C4-2B (cell line): ENCODE data around the gene CHST12.
"Not testable (repeated sequence)": the region's sequence is repeated elsewhere in the genome, so short reads cannot be mapped to it uniquely, and the experiment has no call there.

Source experiments
- ZFX ChIP-seq: fragments of 450-650 bp; IDR thresholded peaks from 2 replicates; pipeline ENCODE4 v1.6.1; 2017
- TF ChIP-seq, protein P1 (sequence below): fragments of 450-650 bp; conservative IDR thresholded peaks from 2 replicates; pipeline ENCODE4 v1.5.1; 2017; ENCODE audit warnings: mild to moderate bottlenecking

DNA sequence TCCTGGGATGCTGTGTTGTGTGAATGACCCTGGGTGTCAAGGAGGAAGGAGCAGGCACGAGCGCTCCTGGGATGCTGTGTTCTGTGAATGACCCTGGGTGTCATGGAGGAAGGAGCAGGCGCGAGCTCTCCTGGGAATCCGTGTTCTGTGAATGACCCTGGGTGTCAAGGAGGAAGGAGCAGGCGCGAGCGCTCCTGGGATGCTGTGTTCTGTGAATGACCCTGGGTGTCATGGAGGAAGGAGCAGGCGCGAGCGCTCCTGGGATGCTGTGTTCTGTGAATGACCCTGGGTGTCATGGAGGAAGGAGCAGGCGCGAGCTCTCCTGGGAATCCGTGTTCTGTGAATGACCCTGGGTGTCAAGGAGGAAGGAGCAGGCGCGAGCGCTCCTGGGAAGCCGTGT, 25.9 kb upstream of the CHST12 start:
- TF ChIP-seq, protein P1, sequence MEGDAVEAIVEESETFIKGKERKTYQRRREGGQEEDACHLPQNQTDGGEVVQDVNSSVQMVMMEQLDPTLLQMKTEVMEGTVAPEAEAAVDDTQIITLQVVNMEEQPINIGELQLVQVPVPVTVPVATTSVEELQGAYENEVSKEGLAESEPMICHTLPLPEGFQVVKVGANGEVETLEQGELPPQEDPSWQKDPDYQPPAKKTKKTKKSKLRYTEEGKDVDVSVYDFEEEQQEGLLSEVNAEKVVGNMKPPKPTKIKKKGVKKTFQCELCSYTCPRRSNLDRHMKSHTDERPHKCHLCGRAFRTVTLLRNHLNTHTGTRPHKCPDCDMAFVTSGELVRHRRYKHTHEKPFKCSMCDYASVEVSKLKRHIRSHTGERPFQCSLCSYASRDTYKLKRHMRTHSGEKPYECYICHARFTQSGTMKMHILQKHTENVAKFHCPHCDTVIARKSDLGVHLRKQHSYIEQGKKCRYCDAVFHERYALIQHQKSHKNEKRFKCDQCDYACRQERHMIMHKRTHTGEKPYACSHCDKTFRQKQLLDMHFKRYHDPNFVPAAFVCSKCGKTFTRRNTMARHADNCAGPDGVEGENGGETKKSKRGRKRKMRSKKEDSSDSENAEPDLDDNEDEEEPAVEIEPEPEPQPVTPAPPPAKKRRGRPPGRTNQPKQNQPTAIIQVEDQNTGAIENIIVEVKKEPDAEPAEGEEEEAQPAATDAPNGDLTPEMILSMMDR = not testable (repeated sequence)
- not testable (repeated sequence) for TF ChIP-seq ZFX
